Pulmonary artery endothelial cell (primary cell): ENCODE results near the gene GJA5. TPM values are rescaled to one million over a fixed set of nuclear protein-coding genes. Genes with fewer than 3 reads are reported as not detected.
"Not testable (repeated sequence)": the region's sequence is repeated elsewhere in the genome, so short reads cannot be mapped to it uniquely, and the experiment has no call there.

Experiments
- DNase-seq: peaks from one replicate; pipeline ENCODE4 v3.0.0-alpha.2; 2011; ENCODE audit warnings: low read depth, low spot score
- total RNA-seq: library from RNA; depleted of rRNA; stranded (reverse); fragments of >200 nt; gene quantifications from 2 replicates; pipeline ENCODE4 v1.2.3, GENCODE V29; 2014

The GJA5 gene
- total RNA-seq, 1 donor from 2014 or later = 11.0 TPM

DNA sequence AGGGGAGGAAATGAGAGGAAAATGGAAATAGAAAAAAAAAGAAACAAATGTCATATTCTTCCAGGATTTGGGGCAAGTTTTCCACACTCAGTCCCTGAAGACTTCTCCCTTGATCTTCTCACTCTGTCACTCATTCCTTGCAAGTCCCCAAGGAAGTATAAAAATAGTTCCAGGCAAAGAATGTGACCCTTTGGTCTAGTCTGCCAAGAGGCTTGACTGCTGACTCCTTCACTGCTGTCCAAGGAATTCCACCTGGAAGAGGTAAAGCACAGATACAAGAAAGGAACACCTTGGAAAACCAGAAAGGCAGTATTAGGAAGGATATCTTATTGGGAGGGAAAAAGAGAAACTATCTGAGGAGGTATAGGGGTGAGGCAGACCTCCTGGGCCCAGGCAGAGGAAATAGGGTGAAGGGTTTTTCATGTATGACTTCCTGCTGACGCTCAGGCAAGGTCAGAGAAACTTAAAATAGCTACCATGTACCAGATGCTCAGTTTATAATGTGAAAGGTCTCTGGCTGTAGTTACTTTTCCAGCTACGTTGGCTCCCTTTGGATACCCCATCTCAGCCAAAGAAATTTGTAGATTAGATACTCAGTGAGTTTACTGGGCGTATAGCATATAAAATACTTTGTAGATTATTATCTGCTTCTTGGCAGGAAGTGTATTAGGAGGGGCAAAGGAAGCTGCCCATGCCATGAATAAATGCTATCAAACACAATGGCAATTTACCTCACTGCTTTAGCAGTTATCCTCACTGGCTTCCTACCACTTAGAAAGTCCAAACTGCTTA is 2.0 kb upstream of the GJA5 start:
- no peak for DNase-seq

DNA sequence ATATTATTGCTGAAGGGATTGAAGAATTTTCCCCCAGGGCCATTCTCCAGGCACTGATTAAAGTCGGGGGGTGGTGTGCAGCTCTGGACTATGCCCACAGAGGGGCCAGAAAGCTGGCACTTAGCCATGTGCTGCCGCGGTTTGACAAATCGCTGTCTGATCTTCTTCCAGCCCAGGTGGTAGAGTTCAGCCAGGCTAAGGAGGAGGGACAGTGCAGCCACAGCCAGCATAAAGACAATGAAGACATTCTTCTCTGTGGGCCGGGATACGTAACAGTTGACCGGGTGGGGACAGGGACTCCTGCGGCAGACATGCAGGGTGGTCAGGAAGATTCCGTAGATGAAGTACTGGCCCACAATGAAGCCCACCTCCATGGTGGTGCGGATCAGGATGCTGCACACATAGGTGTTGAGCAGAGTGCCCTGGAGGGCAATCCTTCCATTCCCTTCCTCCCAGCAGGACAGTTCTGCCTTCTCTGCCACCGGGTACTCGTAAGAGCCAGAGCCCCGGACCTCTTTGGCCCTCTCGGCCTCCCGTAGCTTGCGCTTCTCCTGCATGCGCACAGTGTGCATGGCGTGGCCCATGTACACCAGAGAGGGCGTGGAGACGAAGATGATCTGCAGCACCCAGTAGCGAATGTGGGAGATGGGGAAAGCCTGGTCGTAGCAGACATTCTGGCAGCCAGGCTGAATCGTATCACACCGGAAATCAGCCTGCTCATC is 1.9 kb downstream of the GJA5 start:
- no peak for DNase-seq

GRCh38 chr1:147757015-147757990 is 3.1 kb downstream of the GJA5 start:
- DNase-seq = no peak

GRCh38 chr1:147756341-147756740 is 4.1 kb downstream of the GJA5 start:
- DNase-seq = no peak

- no peak for DNase-seq
These were observed 5.7 kb downstream of the GJA5 start for GRCh38 chr1:147754661-147755060.

GRCh38 chr1:147753081-147753480 is 7.3 kb downstream of the GJA5 start:
- no peak for DNase-seq

GRCh38 chr1:147752511-147752910 is 7.9 kb downstream of the GJA5 start:
- DNase-seq = no peak

GRCh38 chr1:147751346-147751745 is 9.1 kb downstream of the GJA5 start:
- DNase-seq = no peak

GRCh38 chr1:147750618-147751217 is 9.7 kb downstream of the GJA5 start:
- DNase-seq = no peak

DNA sequence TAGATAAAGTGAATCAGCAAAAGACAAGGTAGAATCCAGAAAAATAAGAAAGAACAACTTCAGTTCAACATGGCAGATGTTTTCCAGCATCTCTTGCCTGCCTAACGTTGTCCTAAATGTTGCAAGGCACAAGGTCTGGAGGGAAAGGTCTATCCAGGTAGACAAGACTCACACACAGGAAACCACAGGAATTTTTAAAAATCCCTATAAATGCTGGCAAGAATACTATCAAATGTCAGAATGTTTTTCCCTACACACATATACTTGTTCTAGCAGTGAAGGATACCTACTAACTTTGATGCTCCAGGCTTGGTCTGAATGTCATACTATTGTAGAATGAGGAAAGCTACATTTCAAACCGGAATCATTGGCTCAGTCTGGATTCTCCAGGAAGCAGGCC is 10.6 kb downstream of the GJA5 start:
- no peak for DNase-seq

- DNase-seq = no peak
These were observed 11.6 kb downstream of the GJA5 start for GRCh38 chr1:147748676-147749350.

- no peak for DNase-seq
These were observed 12.4 kb downstream of the GJA5 start for GRCh38 chr1:147747966-147748365.

DNA sequence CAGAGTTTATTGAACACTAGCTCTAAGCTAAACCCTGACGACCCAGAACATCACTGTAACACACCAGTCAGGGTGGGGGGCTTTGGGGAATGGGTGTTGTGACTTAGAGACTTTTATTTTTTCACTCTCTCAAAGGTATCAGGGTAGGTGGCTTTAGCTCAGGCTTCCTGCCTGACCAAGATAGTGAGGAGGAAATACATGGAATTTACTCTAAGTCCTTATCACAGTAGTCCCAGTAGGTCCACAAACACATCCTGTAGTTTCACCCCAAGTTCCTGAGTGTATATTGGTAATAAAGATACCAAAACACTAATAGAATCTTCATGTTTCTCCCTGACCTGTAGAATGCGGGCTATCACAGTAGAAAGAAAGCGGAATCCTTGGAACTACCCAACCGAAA is 15.1 kb downstream of the GJA5 start:
- DNase-seq = no peak

DNA sequence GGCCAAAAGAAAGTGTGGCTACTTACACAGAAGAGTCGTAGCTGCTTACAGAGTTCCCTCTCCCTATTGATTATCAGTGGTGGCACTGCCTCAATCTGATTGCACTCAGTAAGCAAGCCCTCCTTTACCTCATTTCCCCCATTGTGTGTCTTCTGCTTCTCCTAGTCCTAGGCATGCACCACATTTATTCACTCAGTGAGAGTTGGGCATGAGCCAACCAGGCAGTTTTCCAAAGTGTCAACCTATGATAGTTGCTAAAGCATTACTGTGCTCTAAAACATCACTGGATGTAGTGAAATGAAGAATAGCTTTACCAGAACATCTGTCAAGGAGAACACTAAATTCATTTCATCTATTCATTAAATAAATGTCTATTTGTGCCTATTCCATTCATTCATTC is 19.3 kb downstream of the GJA5 start:
- no peak for DNase-seq

- DNase-seq = no peak
These were observed 20.0 kb downstream of the GJA5 start for GRCh38 chr1:147740391-147740790.

DNA sequence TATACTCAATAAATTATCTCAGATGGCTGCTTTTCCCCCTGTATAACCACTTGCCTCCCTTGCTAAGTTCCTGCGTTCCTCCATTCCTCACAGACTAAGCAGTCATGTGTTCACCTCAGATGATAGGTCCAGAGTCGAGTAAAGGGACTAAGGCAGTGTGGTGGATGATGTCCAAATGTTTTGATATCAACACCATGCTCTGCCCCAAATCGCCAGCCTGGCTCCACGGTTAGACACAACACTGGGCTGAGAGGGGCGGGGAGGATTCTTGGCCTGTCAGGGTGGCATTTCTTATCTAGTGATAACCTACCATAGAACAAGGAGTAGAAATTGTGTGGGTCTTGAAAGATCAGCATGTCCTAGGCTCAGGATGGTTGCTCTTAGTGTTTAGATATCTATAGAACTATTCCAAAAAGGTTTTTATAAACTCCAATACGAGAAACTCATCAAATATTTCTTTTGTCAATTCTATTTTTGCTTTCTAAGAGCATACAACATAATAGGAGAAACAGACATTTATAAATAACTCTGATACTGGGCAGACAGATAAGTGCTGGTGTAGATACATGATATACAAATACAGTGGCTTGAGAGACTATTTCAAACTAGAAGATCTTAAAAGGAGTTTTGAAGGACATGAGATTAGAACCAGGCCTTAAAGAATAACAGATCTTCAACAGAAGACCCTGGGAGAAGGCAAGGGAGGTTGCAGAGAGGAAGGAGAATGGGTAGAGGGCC is 21.5 kb downstream of the GJA5 start:
- no peak for DNase-seq

- no peak for DNase-seq
These were observed 22.3 kb downstream of the GJA5 start for GRCh38 chr1:147738129-147738528.

DNA sequence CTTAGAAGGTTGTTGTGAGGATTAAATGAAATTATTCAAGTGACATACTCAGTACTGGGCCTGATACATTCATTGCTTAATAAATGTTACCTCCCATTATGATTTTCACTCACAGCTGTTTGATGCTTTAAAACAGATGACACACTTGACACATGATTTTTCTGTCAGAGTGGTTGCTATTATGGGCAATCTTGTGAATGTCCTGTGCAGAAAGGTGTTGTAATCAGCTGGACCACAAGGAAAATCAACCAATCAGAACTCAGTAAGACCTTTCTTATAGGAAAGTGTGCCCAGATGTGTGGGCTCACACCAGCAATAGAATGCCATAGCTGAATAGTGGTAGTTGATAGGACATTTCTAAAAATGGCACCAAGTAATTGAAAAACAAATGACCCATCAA is 23.5 kb downstream of the GJA5 start:
- no peak for DNase-seq

DNA sequence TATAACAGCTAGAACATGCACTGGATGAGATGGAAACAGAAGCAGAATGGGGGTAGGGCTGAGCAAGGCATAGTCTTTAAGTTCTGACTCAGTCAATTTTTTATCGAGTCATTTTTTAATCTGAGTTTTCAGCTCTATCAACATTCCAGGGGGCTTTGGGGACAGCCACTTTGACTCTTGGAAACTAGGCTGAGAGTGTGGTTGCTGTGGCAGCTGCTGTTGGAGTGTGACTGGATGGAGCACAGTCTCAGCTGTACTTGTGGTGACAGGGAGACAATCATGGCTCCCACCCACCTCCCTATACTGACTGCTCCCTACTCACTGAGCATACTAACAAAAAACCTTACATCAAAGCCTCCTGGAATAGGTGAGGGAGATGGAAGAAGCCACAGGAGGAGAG is 25.0 kb downstream of the GJA5 start:
- no peak for DNase-seq

DNA sequence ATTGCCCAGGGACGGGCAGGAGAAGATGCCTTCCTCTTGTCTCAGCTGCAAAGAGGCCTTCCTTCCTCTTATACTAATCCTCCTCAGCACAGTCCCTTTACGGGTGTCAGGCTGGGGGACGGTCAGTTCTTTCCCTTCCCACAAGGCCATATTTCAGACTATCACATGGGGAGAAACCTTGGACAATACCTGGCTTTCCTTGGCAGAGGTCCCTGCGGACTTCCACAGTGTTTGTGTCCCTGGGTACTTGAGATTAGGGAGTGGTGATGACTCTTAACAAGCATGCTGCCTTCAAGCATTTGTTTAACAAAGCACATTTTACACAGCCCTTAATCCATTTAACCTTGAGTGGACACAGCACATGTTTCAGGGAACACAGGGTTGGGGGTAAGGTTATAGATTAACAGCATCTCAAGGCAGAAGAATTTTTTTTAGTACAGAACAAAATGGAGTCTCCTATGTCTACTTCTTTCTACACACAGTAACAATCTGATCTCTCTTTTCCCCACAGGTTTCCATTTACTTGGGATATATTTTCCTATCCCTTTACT is 26.0 kb downstream of the GJA5 start:
- DNase-seq = not testable (repeated sequence)
